ENCODE results near the gene C21orf58. TPM values are rescaled to one million over a fixed set of nuclear protein-coding genes. Genes with fewer than 3 reads are reported as not detected.

The C21orf58 gene
- total RNA-seq, 1 experiment from 2014 or later = 15.3 TPM

DNA sequence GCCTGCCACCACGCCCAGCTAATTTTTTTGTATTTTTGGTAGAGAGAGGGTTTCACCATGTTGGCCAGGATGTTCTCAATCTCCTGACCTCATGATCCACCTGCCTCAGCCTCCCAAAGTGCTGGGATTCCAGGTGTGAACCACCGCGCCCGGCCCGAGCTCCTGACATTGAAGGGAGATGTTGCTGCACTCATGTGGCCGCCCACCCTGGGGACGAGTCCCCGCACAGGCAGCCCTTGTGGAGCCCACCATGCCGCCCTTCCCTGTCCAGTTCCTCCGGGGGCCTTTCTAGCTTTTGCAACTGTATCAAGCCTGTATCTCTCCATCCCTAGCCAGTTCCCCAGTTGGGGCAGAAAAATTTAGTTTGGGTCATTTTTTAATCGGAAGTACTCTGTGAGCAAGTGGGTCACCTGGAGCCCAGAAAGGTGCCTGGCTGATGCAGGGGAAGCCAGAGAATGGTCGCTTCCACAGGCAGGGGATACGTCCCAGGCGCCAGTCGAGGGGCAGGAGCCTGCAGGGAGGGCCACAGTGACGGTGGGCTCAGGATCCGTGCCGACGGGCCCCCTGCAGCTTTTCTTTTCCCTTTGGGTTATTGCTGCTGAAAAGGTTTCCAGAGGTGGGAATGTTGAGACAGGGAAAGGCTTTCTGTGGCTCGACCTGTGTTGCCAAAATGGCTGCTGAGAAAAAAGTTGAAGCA lies 20.7 kb upstream of the C21orf58 start:
- ChIA-PET POLR2A (ENCODE audit: unreplicated experiment) (no interaction called here), CTCF (no interaction called here)
- no TSS peak for BruUV-seq (replicated peaks)

GRCh38 chr21:46340998-46341397 lies 17.3 kb upstream of the C21orf58 start:
- ATAC-seq = no peak
- Histone ChIP-seq H3K79me2 (ENCODE audit: low read length) (peaks cover 67% of the 10 kb centered on the region), H2AFZ (ENCODE audit: low read length) (no peak overlapping the region), H3K9ac (ENCODE audit: low read length) (no peak overlapping the region), H3K27ac (ENCODE audit: low read length) (no peak overlapping the region), H3F3A (ENCODE audit: low read length, unreplicated experiment) (no peaks in the 10 kb centered on the region), H3K9me2 (replicated peaks; ENCODE audit: low read length) (no peaks in the 10 kb centered on the region), H3K27me3 (ENCODE audit: low read length) (no peaks in the 10 kb centered on the region), H3K36me3 (ENCODE audit: low read depth, low read length) (peaks cover 44% of the 10 kb centered on the region), H3K4me2 (ENCODE audit: low read length) (no peak overlapping the region), H3K4me3 (ENCODE audit: low read length) (no peak overlapping the region), H3K9me3 (ENCODE audit: low read length) (no peaks in the 10 kb centered on the region), H4K20me1 (ENCODE audit: low read length) (no peaks in the 10 kb centered on the region), H3K4me1 (ENCODE audit: insufficient read depth, low read length) (no peaks in the 10 kb centered on the region)
- ChIA-PET CTCF (no interaction called here), POLR2A (ENCODE audit: unreplicated experiment) (no interaction called here)
- DNase-seq = no peak
- no peak for TF ChIP-seq EZH2phosphoT487 (IDR thresholded peaks at IDR 0.05; ENCODE audit: borderline replicate concordance, low read length)
- TF ChIP-seq, protein P1, sequence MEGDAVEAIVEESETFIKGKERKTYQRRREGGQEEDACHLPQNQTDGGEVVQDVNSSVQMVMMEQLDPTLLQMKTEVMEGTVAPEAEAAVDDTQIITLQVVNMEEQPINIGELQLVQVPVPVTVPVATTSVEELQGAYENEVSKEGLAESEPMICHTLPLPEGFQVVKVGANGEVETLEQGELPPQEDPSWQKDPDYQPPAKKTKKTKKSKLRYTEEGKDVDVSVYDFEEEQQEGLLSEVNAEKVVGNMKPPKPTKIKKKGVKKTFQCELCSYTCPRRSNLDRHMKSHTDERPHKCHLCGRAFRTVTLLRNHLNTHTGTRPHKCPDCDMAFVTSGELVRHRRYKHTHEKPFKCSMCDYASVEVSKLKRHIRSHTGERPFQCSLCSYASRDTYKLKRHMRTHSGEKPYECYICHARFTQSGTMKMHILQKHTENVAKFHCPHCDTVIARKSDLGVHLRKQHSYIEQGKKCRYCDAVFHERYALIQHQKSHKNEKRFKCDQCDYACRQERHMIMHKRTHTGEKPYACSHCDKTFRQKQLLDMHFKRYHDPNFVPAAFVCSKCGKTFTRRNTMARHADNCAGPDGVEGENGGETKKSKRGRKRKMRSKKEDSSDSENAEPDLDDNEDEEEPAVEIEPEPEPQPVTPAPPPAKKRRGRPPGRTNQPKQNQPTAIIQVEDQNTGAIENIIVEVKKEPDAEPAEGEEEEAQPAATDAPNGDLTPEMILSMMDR (conservative IDR thresholded peaks at IDR 0.05; ENCODE audit: low read depth, low read length) = no peak
- TF ChIP-seq EZH2 (IDR thresholded peaks at IDR 0.05; ENCODE audit: low read length, unreplicated experiment) = no peak
- no TSS peak for BruUV-seq (replicated peaks)
- intact Hi-C loops (cut with micrococcal nuclease) = no loop called here

More for the DNA sequence above, 20.7 kb upstream of the C21orf58 start:
- Histone ChIP-seq H3K27ac (ENCODE audit: low read length) (no peak overlapping the region), H3K4me3 (ENCODE audit: low read length) (no peak overlapping the region), H3K27me3 (ENCODE audit: low read length) (no peaks in the 10 kb centered on the region), H3K4me1 (ENCODE audit: insufficient read depth, low read length) (no peaks in the 10 kb centered on the region), H4K20me1 (ENCODE audit: low read length) (no peaks in the 10 kb centered on the region), H3K4me2 (ENCODE audit: low read length) (no peak overlapping the region), H3F3A (ENCODE audit: low read length, unreplicated experiment) (no peaks in the 10 kb centered on the region), H3K79me2 (ENCODE audit: low read length) (peaks cover 58% of the 10 kb centered on the region), H2AFZ (ENCODE audit: low read length) (no peak overlapping the region), H3K9ac (ENCODE audit: low read length) (no peak overlapping the region), H3K36me3 (ENCODE audit: low read depth, low read length) (peaks cover 37% of the 10 kb centered on the region), H3K9me3 (ENCODE audit: low read length) (no peaks in the 10 kb centered on the region), H3K9me2 (replicated peaks; ENCODE audit: low read length) (no peaks in the 10 kb centered on the region)
- intact Hi-C loops (cut with micrococcal nuclease) = no loop called here
- DNase-seq = no peak
- no peak for ATAC-seq
- TF ChIP-seq, protein P1 (conservative IDR thresholded peaks at IDR 0.05; ENCODE audit: low read depth, low read length) = no peak
- no peak for TF ChIP-seq EZH2phosphoT487 (IDR thresholded peaks at IDR 0.05; ENCODE audit: borderline replicate concordance, low read length)
- TF ChIP-seq EZH2 (IDR thresholded peaks at IDR 0.05; ENCODE audit: low read length, unreplicated experiment) = no peak

DNA sequence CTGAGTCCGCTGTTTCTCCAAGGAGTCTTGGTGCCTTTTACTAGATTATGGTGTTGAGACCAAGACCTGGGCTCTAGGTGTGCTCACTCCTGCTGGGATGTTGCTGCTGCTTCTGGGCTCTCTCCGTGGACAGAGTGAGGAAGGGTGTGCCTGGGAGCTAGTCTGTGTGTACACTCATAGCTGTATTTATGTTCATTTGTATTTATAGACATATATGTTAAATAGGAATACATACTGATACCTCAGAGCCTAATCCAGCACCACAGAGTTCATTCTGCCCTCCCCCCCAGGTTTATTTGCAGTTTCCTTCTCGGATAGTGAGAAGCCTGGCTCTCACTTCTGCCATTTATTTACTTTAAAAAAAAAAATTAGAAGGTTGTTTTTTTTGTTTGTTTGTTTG lies 12.9 kb upstream of the C21orf58 start:
- H3K9me2 ChIP-seq (replicated peaks; ENCODE audit: low read length) = no peaks in the 10 kb centered on the region
- POLR2A ChIA-PET (ENCODE audit: unreplicated experiment) = no interaction called here
- H3F3A ChIP-seq (ENCODE audit: low read length, unreplicated experiment) = no peaks in the 10 kb centered on the region
- no TSS peak for BruUV-seq (replicated peaks)
- no peak overlapping the region for H3K4me3 ChIP-seq (ENCODE audit: low read length)
- intact Hi-C loops (cut with micrococcal nuclease) = no loop called here
- H3K9ac ChIP-seq (ENCODE audit: low read length) = no peak overlapping the region
- peaks cover 52% of the 10 kb centered on the region for H3K36me3 ChIP-seq (ENCODE audit: low read depth, low read length)
- H4K20me1 ChIP-seq (ENCODE audit: low read length) = 0 out of 2 replicates have a peak, but pooled peaks cover 4% of the 10 kb centered on the region
- H3K9me3 ChIP-seq (ENCODE audit: low read length) = no peaks in the 10 kb centered on the region
- no peaks in the 10 kb centered on the region for H3K27me3 ChIP-seq (ENCODE audit: low read length)
- ATAC-seq (no peak), DNase-seq (no peak)
- no peak overlapping the region for H3K4me2 ChIP-seq (ENCODE audit: low read length)
- TF ChIP-seq, protein P1 (conservative IDR thresholded peaks at IDR 0.05; ENCODE audit: low read depth, low read length) = no peak
- TF ChIP-seq EZH2 (IDR thresholded peaks at IDR 0.05; ENCODE audit: low read length, unreplicated experiment) = no peak
- no peak for TF ChIP-seq EZH2phosphoT487 (IDR thresholded peaks at IDR 0.05; ENCODE audit: borderline replicate concordance, low read length)
- peaks cover 41% of the 10 kb centered on the region for H3K79me2 ChIP-seq (ENCODE audit: low read length)
- H3K4me1 ChIP-seq (ENCODE audit: insufficient read depth, low read length) = peaks cover 9% of the 10 kb centered on the region; the same call in 1 of the 2 replicates
- no peak overlapping the region for H3K27ac ChIP-seq (ENCODE audit: low read length)
- CTCF ChIA-PET = no interaction called here
- H2AFZ ChIP-seq (ENCODE audit: low read length) = no peak overlapping the region
